SH-SY5Y (cell line): ENCODE results near the gene SGSM1.

Source experiments
- GATA2 ChIP-seq: IDR thresholded peaks from 2 replicates; pipeline ENCODE4 v1.6.1; 2011; ENCODE audit warnings: mild to moderate bottlenecking, low read depth, low read length
- GATA3 ChIP-seq: IDR thresholded peaks from 2 replicates; pipeline ENCODE4 v1.6.1; 2011; ENCODE audit warnings: low read depth, mild to moderate bottlenecking, low read length, moderate library complexity

SGSM1 gene

DNA sequence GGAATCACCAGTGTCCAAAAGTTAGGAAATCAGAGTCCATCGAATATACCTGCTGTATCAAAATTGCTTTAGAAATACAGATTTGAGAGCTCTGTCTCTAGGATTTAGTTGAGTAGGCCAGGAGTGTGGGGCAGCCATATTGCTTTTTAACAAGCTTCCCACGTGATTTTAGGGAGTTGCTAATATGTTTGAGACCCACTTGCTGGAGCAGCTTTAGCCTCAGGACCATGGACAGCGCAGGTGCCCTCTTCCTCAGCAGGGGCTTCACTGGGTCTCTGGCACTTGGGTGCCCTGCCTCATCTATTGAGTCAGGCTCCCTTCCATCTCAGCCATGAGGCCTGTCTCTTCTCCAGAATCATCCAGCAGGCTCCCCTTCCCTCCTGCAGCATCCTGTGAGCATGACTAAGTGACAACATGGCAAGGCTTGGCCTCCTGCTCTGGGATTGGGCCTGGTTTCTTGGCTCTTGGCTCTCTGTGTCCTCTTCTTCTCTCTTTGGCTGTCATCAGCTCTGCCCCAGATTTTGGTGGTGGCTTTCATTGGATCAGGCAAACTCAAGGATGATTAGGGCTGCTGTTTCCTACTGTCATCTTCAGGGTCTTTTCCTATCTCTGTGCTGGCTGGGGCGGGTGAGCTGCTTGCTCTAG is 70.0 kb downstream of the SGSM1 start:
- no peak for TF ChIP-seq GATA3

- TF ChIP-seq GATA3 (no peak), GATA2 (no peak)
Observed at GRCh38 chr22:24876700-24877099, 70.7 kb downstream of the SGSM1 start.

- no peak for TF ChIP-seq GATA3
- TF ChIP-seq GATA2: no peak
Observed at GRCh38 chr22:24878969-24879368, 73.0 kb downstream of the SGSM1 start.

DNA sequence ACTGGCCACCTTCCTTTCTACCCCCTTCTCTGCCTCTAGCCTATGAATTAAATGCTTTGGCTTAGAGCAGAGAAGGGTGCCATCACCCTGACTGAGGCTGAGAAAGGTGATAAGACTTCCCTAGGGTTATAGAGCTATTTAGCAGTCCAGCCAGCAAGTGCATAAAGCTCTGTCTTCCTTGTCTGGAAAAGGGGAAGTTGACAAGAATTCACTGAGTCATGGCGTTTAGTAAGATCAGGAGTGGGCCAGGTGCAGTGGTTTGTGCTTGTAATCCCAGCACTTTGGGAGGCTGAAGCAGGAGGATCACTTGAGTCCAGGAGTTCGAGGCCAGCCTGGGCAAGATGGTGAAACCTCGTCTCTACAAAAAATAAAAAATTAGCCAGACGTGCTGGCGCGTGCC is 77.4 kb downstream of the SGSM1 start:
- TF ChIP-seq GATA2 (no peak), GATA3 (no peak)

- TF ChIP-seq GATA2: no peak
Observed at GRCh38 chr22:24887260-24887659, 81.2 kb downstream of the SGSM1 start.

- TF ChIP-seq GATA2: no peak
- TF ChIP-seq GATA3: no peak
Observed at GRCh38 chr22:24893341-24894070, 87.5 kb downstream of the SGSM1 start.

DNA sequence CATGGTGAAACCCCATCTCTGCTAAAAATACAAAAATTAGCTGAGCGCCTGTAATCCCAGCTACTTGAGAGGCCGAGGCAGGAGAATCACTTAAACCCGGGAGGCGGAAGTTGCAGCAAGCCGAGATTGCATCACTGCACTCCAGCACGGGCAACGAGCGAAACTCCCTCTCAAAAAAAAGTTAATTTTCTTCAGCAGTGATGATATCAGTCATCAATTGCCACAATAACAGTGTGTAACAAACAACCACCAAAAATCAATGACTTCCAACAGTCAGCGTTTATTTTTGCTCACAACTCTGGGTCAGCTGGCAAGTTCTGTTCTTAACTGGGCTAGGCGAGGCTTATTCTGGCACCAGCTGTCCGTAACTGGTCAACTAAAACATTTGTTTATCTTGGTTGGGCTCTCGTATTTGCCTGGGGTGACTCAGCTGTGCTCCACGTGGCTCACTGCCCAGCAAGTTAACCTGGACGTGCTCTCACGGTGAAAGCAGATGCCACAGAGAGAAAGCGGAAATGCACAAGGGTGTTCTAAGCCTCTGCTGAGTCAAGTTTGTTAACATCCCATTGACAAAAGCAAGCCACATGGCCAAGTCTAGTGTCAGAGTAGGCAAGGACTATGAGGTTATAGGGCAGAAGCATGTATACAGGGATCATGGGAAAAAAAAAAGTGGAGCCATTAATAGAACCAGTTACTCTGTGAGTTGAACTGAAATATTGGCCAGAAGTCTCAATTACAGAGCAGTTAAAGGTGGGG is 88.4 kb downstream of the SGSM1 start:
- no peak for TF ChIP-seq GATA3
- 0 out of 2 replicates have a peak, but pooled peaks have one; percentile 59 for TF ChIP-seq GATA2

DNA sequence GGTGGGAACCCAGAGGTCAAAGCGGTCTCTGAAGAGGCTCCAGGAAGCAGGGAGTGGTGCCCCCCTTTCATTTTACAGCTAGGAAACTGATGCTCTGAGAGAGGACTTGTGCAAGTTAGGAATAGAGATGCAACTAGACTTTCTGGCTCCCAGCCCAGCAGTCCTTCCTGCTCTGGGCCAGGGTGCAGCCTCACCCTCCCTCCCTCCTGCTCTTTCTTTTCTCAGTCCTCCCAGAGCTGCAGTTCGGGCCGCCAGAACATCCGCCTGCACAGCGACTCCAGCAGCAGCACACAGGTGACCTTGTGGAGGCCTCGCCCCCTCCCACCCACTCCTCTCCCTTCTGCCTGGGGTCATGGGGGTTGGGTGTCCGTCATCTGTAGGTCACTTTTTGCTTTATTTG is 89.0 kb downstream of the SGSM1 start:
- TF ChIP-seq GATA3 (no peak), GATA2 (no peak)

DNA sequence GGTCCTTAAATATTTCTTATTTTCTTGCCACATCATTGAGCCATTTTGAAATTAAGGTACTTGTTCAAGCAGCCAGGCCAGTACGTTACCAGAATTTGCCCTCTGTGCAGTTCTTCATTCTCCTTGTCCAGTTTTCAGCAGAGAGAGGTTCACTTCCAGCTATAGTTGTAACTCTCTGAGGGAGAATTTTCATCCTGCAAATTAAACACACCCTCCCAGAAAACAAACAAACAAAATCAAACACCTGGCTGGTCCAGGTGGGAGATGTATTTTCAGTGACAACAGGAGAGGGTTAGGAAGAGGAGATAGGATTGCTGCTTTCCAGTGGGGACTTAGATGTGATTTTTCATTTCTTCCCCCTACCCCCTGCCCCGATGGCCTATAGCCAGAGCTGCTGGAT is 95.4 kb downstream of the SGSM1 start:
- TF ChIP-seq GATA3 (no peak), GATA2 (no peak)

DNA sequence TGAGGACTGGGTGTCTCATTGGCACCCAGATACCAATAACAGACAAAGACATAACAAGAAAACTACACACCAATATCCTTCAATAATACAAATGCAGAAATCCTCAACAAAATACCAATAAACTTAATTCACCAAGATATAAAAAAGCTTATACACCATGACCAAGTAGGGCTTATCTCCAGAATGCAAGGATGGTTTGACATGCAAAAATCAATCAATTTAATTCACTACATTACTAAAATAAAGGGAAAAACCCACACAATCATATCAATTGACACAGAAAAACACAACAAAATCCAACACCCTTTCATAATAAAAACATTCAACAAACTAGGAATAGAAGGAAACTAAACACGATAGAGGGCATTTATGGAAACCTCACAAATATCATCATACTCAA is 99.9 kb downstream of the SGSM1 start:
- TF ChIP-seq GATA3 (no peak), GATA2 (no peak)

DNA sequence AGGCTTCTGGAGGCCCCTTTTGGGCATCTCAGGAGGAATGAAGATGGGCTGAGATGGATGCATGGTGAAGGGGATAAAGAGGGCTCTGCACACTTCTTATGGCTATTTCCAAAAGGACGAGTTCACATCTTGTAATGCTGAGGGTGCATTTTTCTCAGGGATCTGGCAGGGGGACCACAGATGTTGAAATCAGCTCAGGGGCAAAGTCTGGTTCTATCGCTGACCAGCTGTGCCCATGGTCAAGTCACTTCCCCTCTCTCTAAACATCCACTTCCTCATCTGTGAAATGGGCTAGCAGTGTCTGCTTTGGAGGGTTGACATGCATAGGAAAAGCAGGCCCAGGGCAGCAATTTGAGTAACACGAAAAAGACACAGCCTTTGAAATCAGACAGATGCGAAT is 114.0 kb downstream of the SGSM1 start:
- TF ChIP-seq GATA2 (no peak), GATA3 (no peak)

GRCh38 chr22:24925586-24926427 is 119.8 kb downstream of the SGSM1 start:
- no peak for TF ChIP-seq GATA3

DNA sequence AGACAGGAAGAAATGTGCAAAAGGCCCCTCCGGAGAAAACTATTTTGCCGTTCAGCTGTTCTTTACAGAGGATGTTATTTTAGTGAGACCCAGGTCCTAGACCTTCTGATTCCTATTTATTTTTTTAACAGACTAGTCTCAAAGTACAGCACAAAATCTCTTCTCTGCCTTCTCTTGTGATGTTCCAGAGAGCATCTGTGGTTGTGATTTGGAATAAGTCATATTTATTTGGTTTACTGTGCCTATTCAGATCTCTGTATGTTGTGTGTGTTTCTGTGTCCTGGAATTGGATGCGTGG is 120.4 kb downstream of the SGSM1 start:
- TF ChIP-seq GATA2 (no peak), GATA3 (no peak)

- no peak for TF ChIP-seq GATA3
- no peak for TF ChIP-seq GATA2
Observed at GRCh38 chr22:24926849-24927579, 121.0 kb downstream of the SGSM1 start.
